Liver (tissue), 9 donors: ENCODE results near the gene GRIP1. TPM values are rescaled to one million over a fixed set of nuclear protein-coding genes. Genes with fewer than 3 reads are reported as not detected.

Experiments
- DNase-seq: peaks from one replicate; pipeline ENCODE4 v3.0.0-alpha.2; 2017; ENCODE audit warnings: low spot score
- H3K27ac ChIP-seq, 2 donors: one replicate each; pipeline ENCODE4 v1.7.0; 2013; ENCODE audit warnings: inconsistent platforms in 2 of 2, low read length in 2 of 2, control low read depth in 1 of 2, low read depth in 1 of 2, mild to moderate bottlenecking in 1 of 2
- H3K27me3 ChIP-seq, 4 donors: one replicate each; pipeline versions ENCODE4 v1.6.1 to v1.7.0; 2013; ENCODE audit warnings: low read length in 3 of 4, inconsistent platforms in 1 of 4, mild to moderate bottlenecking in 1 of 4, moderate library complexity in 1 of 4; ENCODE audit not compliant: control insufficient read depth in 4 of 4, insufficient read depth in 4 of 4
- H3K36me3 ChIP-seq, 4 donors: one replicate each; pipeline versions ENCODE4 v1.6.1 to v1.7.0; 2013; ENCODE audit warnings: low read length in 3 of 4, mild to moderate bottlenecking in 3 of 4, low read depth in 1 of 4, moderate library complexity in 1 of 4; ENCODE audit not compliant: control insufficient read depth in 4 of 4, insufficient read depth in 3 of 4
- H3K4me1 ChIP-seq, 4 donors: one replicate each; pipeline versions ENCODE4 v1.6.1 to v1.7.0; 2013; ENCODE audit warnings: low read length in 3 of 4, mild to moderate bottlenecking in 3 of 4, moderate library complexity in 1 of 4; ENCODE audit not compliant: control insufficient read depth in 4 of 4, insufficient read depth in 4 of 4
- H3K4me3 ChIP-seq, 3 donors: one replicate each; pipeline versions ENCODE4 v1.6.1 to v1.7.0; 2013; ENCODE audit warnings: low read length in 3 of 3, control low read depth in 1 of 3, low read depth in 1 of 3, mild to moderate bottlenecking in 1 of 3
- H3K9ac ChIP-seq, 2 donors: one replicate each; pipeline ENCODE4 v1.7.0; 2013; ENCODE audit warnings: low read length in 2 of 2, mild to moderate bottlenecking in 2 of 2, moderate library complexity in 2 of 2, control low read depth in 1 of 2, low read depth in 1 of 2
- H3K9me3 ChIP-seq, 4 donors: one replicate each; pipeline versions ENCODE4 v1.6.1 to v1.7.0; 2013; ENCODE audit warnings: low read length in 3 of 4; ENCODE audit not compliant: control insufficient read depth in 4 of 4
- CTCF ChIP-seq: fragments of 150-350 bp; IDR thresholded peaks from 2 replicates; pipeline ENCODE4 v1.5.1; 2017; ENCODE audit warnings: improper control_type of control experiment, low read depth, low read length; ENCODE audit not compliant: missing input control
- EGR1 ChIP-seq, 2 donors: IDR thresholded peaks; 2 replicates each; pipeline ENCODE4 v1.6.1; 2016 to 2018; ENCODE audit warnings: antibody characterized with exemption in 2 of 2, low read depth in 2 of 2
- FOXA1 ChIP-seq: IDR thresholded peaks from 2 replicates; pipeline ENCODE4 v1.6.1; 2016; ENCODE audit warnings: antibody characterized with exemption
- FOXA2 ChIP-seq: IDR thresholded peaks from 2 replicates; pipeline ENCODE4 v1.6.1; 2016; ENCODE audit warnings: antibody characterized with exemption
- GABPA ChIP-seq, 2 donors: IDR thresholded peaks in 1 of 2; conservative IDR thresholded peaks in 1 of 2; 2 replicates each; pipeline ENCODE4 v1.6.1; 2016; ENCODE audit warnings: antibody characterized with exemption in 2 of 2, mild to moderate bottlenecking in 1 of 2, moderate library complexity in 1 of 2
- HNF4A ChIP-seq, 2 donors: conservative IDR thresholded peaks; 2 replicates each; pipeline ENCODE4 v1.6.1; 2016; ENCODE audit warnings: antibody characterized with exemption in 2 of 2, mild to moderate bottlenecking in 2 of 2
- HNF4G ChIP-seq: IDR thresholded peaks from 2 replicates; pipeline ENCODE4 v1.6.1; 2016; ENCODE audit warnings: antibody characterized with exemption
- JUND ChIP-seq, 2 donors: IDR thresholded peaks; 2 replicates each; pipeline ENCODE4 v1.6.1; 2016; ENCODE audit warnings: antibody characterized with exemption in 2 of 2
- NR2F2 ChIP-seq: IDR thresholded peaks from 2 replicates; pipeline ENCODE4 v1.6.1; 2016; ENCODE audit warnings: antibody characterized with exemption
- RAD21 ChIP-seq, 2 donors: IDR thresholded peaks; 2 replicates each; pipeline ENCODE4 v1.6.1; 2016; ENCODE audit warnings: antibody characterized with exemption in 2 of 2, mild to moderate bottlenecking in 2 of 2
- RXRA ChIP-seq, 2 donors: IDR thresholded peaks; 2 replicates each; pipeline ENCODE4 v1.6.1; 2017 to 2018; ENCODE audit warnings: antibody characterized with exemption in 2 of 2, mild to moderate bottlenecking in 1 of 2
- SP1 ChIP-seq: IDR thresholded peaks from 2 replicates; pipeline ENCODE4 v1.6.1; 2018; ENCODE audit warnings: antibody characterized with exemption, mild to moderate bottlenecking
- TAF1 ChIP-seq: conservative IDR thresholded peaks from 2 replicates; pipeline ENCODE4 v1.6.1; 2016; ENCODE audit warnings: antibody characterized with exemption, mild to moderate bottlenecking
- YY1 ChIP-seq: IDR thresholded peaks from 2 replicates; pipeline ENCODE4 v1.6.1; 2016; ENCODE audit warnings: antibody characterized with exemption, mild to moderate bottlenecking
- WGBS: extraction: QIAGEN DNeasy Blood & Tissue Kit; methylation state at CpG from one replicate; pipeline ENCODE4 v1.1.7; 2013; 5-methylcytosine and 5-hydroxymethylcytosine counted together
- polyA plus RNA-seq, 2 donors: library from polyadenylated mRNA; stranded (reverse) in 1 of 2; unstranded in 1 of 2; fragments of 200-250 nt in 1 of 2; fragments of >200 nt in 1 of 2; fragmentation: Nextera tagmentation in 1 of 2; extraction: Ambion mirVana in 1 of 2; gene quantifications; one replicate each; pipeline versions ENCODE4 v1.2.1 to v1.2.3, GENCODE V29; 2013 to 2015
- total RNA-seq, 2 donors: library from RNA; depleted of rRNA; stranded (reverse); fragments of >200 nt; gene quantifications; one replicate each; pipeline ENCODE4 v1.2.3, GENCODE V29; 2014
- TF ChIP-seq, protein P1 (sequence below): IDR thresholded peaks from 2 replicates; pipeline ENCODE4 v1.6.1; 2016; ENCODE audit warnings: antibody characterized with exemption
- TF ChIP-seq, protein P2 (sequence below): IDR thresholded peaks from 2 replicates; pipeline ENCODE4 v1.6.1; 2016; ENCODE audit warnings: antibody characterized with exemption
- TF ChIP-seq, protein P3 (sequence below): IDR thresholded peaks from 2 replicates; pipeline ENCODE4 v1.6.1; 2016; ENCODE audit warnings: antibody characterized with exemption, mild to moderate bottlenecking
- TF ChIP-seq, protein P4 (sequence below): IDR thresholded peaks from 2 replicates; pipeline ENCODE4 v1.6.1; 2016; ENCODE audit warnings: antibody characterized with exemption
- donor health status: healthy.
- donor health status: healthy.
- donor health status: healthy.
- donor health status: healthy.
- donor health status: healthy.

The GRIP1 gene
- total and polyA plus RNA-seq, 4 donors: 0.05 to 1.5 (median 0.24) TPM

GRCh38 chr12:66428870-66429269, 250.0 kb downstream of the GRIP1 start:
- 75% methylated on average over 5 of the region's 5 CpGs for WGBS
- TF ChIP-seq FOXA2 (no peak), NR2F2 (no peak), HNF4A (conservative IDR thresholded peaks at IDR 0.05) (no peak), SP1 (no peak), TAF1 (no peak), FOXA1 (no peak), JUND (IDR thresholded peaks at IDR 0.05) (no peak), GABPA (IDR thresholded peaks at IDR 0.05 in 1 of 2, conservative IDR thresholded peaks at IDR 0.05 in 1 of 2) (no peak), HNF4G (no peak), CTCF (no peak), RAD21 (IDR thresholded peaks at IDR 0.05) (no peak), YY1 (no peak), EGR1 (IDR thresholded peaks at IDR 0.05; ENCODE audit: low read depth in 2 of 2) (no peak), RXRA (IDR thresholded peaks at IDR 0.05) (no peak)
- TF ChIP-seq, protein P1, sequence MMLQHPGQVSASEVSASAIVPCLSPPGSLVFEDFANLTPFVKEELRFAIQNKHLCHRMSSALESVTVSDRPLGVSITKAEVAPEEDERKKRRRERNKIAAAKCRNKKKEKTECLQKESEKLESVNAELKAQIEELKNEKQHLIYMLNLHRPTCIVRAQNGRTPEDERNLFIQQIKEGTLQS: no peak
- TF ChIP-seq, protein P2, sequence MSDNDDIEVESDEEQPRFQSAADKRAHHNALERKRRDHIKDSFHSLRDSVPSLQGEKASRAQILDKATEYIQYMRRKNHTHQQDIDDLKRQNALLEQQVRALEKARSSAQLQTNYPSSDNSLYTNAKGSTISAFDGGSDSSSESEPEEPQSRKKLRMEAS: no peak
- TF ChIP-seq, protein P3, sequence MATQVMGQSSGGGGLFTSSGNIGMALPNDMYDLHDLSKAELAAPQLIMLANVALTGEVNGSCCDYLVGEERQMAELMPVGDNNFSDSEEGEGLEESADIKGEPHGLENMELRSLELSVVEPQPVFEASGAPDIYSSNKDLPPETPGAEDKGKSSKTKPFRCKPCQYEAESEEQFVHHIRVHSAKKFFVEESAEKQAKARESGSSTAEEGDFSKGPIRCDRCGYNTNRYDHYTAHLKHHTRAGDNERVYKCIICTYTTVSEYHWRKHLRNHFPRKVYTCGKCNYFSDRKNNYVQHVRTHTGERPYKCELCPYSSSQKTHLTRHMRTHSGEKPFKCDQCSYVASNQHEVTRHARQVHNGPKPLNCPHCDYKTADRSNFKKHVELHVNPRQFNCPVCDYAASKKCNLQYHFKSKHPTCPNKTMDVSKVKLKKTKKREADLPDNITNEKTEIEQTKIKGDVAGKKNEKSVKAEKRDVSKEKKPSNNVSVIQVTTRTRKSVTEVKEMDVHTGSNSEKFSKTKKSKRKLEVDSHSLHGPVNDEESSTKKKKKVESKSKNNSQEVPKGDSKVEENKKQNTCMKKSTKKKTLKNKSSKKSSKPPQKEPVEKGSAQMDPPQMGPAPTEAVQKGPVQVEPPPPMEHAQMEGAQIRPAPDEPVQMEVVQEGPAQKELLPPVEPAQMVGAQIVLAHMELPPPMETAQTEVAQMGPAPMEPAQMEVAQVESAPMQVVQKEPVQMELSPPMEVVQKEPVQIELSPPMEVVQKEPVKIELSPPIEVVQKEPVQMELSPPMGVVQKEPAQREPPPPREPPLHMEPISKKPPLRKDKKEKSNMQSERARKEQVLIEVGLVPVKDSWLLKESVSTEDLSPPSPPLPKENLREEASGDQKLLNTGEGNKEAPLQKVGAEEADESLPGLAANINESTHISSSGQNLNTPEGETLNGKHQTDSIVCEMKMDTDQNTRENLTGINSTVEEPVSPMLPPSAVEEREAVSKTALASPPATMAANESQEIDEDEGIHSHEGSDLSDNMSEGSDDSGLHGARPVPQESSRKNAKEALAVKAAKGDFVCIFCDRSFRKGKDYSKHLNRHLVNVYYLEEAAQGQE: no peak
- TF ChIP-seq, protein P4, sequence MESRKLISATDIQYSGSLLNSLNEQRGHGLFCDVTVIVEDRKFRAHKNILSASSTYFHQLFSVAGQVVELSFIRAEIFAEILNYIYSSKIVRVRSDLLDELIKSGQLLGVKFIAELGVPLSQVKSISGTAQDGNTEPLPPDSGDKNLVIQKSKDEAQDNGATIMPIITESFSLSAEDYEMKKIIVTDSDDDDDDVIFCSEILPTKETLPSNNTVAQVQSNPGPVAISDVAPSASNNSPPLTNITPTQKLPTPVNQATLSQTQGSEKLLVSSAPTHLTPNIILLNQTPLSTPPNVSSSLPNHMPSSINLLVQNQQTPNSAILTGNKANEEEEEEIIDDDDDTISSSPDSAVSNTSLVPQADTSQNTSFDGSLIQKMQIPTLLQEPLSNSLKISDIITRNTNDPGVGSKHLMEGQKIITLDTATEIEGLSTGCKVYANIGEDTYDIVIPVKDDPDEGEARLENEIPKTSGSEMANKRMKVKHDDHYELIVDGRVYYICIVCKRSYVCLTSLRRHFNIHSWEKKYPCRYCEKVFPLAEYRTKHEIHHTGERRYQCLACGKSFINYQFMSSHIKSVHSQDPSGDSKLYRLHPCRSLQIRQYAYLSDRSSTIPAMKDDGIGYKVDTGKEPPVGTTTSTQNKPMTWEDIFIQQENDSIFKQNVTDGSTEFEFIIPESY: no peak
- Histone ChIP-seq H3K27me3 (no peaks in the 10 kb centered on the region), H3K9me3 (peaks cover 0 to 3% (median 0%) of the 10 kb centered on the region in 4 donors), H3K4me3 (no peak overlapping the region), H3K9ac (no peak overlapping the region), H3K4me1 (no peaks in the 10 kb centered on the region), H3K27ac (no peak overlapping the region), H3K36me3 (peaks cover 0 to 3% (median 0%) of the 10 kb centered on the region in 4 donors)
- no peak for DNase-seq
